NCI-H2029 (cell line): ENCODE data around the gene CACNA1C.

Experiments
- DNase-seq: peaks from one replicate; lab custom pipeline; 2025; lab: John Stamatoyannopoulos, UW

The CACNA1C gene

DNA sequence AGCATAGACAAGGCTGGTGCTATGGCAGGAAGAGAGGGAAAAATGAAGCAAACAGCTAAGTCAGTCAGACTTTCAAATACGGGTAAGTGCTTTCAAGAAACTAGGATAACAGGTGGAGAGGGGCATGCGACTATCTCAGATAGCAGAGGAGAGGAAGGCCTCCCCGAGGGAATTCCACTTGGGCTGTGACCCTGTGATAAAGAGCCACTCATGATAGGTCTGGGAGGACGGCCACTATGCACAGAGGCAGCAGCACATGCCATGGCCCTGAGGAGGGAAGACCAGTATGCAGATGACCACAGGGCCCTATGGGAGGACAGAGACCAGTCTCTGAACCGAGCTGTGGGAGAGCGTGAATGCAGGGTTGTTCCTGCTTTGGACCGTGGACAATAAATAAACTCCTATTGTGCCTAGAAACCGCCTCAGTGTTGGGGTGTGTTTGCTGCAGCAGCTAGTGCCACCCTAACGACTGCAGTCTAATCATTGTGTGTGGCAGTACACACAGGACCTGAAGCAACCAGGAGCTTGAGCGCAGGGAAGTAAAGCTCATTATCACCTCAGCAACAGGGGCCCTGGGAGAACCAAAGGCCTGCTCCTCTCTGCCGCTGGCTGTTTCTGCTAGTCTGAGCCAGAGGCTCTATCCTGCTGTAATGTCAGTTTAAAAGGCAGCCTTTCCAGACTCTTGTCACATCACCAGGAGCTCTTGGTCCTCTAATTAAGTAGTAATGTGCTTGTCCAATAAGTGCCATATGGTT is 119.1 kb downstream of the CACNA1C start:
- DNase-seq, result no peak

DNA sequence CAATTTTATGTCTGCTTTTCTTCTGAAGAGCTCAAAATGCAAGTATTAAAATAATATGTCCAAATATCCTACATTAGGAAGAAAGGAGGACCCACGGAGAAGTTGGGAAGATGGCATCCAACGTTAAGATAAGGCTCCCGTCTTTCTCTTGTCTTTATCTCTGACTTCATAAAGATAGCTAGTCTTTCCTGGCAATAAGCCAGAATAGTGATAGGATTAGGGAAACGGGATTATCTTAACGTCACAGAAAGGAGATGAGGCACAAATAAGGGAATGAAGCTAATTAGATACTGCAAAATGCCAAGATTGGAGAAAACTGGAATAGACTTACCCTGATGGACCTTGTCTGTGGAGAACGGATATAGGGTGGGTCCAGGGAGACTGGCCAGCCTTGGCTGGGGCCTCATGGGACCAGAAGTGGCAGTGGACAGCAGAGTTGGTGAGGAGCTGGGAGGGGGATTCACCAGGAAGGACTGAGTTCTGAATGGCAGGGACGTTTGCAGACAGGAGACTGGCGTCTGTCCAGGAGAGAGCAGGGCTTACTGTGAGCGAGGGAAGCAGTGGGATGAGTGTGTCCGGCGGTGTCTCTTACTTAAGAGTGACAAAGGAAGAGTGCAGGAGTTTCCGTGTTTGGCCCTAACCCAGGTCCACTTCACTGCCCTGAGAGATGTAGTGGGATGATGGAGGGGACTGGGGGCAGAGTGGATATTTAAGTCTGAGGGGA is 119.9 kb downstream of the CACNA1C start:
- no peak for DNase-seq

DNA sequence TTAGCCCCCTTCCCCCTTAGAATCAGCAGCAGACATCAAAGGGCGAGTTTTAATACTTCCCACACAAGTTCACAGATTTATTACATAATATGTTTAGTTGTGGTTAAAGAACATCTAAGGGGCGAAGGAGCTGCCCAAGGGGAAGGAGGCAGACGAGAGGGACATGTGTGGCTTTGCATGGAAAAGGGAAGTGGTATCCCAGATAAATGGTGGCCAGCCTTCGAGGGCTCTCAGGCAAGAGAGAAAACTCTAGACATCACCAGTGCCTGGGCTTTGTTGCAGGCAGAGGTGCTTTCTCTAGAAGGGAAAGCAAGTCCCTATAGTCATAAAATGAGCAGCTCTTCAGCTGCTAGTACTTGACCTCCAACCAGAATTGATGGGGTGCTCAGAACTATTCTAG is 121.2 kb downstream of the CACNA1C start:
- no peak for DNase-seq

- no peak for DNase-seq
Observed at GRCh38 chr12:2177003-2177402, 124.2 kb downstream of the CACNA1C start.

DNA sequence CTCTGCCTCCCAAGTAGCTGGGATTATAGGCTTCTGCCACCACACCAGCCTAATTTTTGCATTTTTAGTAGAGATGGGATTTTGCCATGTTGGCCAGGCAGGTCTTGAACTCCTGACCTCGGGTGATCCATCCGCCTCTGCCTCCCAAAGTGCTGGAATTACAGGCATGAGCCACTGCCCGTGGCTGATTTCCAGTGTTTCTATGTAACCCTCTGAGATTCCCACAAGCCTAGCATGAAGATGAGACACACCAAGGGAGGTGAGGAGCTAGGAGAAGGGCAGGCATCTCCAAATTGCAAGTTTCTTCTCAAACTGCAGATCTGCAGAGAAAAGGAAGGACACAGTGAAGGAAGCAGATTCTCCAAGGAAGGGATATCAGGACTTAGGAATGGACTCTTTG is 125.0 kb downstream of the CACNA1C start:
- no peak for DNase-seq

DNA sequence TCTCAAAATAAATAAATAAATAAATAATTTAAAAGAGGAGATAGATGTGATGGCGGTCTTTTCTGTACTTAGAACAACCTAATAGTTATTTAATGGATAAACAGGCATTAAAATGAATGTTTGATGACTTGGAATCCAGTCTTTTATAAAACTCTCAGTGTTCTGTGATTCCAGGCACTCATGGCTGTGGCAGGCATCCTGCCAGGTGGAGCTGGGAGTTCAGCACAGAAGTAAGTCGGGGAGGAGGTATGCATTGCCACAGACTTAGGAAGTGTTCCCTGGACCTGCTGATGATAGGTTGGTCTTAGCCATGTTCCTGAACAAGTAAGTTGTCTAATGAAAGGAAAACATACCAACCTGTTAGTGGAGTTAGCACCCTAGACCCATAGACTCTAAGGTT is 126.3 kb downstream of the CACNA1C start:
- no peak for DNase-seq

DNA sequence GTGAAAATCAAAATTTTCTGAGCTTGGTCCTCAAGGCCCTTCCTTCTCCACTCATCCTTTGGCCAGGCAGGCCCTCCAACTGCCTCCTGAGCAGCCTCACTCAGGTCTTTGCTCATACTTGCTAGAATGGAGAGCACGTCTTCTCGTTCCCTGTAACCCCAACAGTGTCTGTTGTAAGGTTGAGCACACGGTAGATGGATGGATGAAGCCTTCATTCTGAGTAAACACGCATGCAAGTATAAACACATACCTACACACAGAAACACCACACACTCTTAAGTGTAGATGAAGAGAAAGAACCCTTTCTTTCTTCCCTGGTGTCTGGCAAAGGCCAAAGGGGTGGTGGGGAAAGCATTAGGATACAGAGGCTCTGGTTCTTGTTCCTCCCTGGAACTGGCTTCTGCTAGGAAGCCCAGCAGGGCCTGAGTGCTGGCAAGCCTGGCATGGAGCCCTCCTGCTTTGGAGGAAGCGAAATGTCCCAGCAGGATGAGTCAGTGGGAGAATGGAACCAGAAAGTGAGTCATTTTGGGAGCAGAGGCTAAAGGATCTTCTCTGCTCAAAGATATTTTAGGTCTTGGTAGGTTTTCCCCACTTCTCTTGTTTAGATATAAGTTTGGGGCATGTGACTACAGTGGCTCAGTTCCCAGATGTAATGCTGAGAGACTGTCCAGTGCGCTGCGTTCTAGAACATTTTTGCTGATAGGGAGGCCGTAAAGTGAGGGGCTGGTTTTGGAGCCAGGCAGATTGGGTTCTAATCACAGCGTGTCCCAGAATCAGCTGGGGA is 127.4 kb downstream of the CACNA1C start:
- DNase-seq, result no peak

- DNase-seq, result no peak
Observed at GRCh38 chr12:2180737-2181082, 127.9 kb downstream of the CACNA1C start.

- DNase-seq, result no peak
Observed at GRCh38 chr12:2183556-2184541, 131.1 kb downstream of the CACNA1C start.

DNA sequence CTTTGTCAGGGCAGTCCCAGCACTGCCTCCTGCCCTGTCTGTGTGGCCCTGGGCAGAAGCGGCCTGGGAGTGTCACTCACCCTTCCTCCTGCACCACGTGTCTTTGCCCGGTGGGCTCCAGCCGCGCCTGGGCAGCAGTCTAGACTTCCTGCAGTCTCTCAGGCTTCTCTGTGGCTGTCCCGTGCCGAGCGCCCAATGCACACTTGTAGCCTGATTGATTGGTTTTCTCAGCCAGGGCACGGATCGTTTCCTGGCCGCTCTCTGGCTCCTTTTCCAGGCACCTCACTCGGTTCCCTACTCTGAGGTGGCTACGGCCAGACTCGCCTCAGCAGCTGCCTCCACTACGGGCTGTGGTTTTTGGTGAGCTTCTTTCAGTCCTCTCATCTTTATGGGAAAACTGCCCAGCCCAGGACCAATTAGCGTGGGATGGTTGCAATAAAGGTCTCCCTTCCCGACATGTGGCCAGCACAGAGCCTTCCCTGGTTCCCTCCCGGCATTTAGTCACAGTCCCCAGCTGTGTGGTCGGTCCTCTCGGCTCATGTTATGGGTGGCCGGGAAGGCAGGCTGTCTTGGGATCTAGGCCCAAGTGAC is 133.1 kb downstream of the CACNA1C start:
- no peak for DNase-seq

- no peak for DNase-seq
Observed at GRCh38 chr12:2187195-2187945, 134.6 kb downstream of the CACNA1C start.

DNA sequence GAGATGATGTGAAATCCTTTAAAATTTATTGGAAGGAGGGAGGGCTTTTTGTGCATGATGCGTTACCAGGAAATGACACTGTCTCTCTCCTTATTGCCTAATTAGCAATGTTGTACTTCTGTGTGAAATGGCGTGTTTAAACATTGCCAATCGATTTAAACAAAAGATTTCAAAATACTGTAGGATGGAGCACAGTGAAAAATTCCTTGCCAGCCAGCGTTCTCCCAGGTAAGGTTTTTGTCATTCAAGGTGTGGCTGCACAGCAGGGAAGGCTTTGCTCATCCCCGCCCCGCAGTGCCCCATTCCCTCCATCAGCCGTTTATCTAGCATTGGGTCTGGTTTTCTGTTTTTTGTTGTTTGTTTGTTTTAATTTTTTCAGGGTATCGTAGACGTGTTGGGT is 137.3 kb downstream of the CACNA1C start:
- no peak for DNase-seq

GRCh38 chr12:2190896-2191533 is 138.2 kb downstream of the CACNA1C start:
- no peak for DNase-seq

DNA sequence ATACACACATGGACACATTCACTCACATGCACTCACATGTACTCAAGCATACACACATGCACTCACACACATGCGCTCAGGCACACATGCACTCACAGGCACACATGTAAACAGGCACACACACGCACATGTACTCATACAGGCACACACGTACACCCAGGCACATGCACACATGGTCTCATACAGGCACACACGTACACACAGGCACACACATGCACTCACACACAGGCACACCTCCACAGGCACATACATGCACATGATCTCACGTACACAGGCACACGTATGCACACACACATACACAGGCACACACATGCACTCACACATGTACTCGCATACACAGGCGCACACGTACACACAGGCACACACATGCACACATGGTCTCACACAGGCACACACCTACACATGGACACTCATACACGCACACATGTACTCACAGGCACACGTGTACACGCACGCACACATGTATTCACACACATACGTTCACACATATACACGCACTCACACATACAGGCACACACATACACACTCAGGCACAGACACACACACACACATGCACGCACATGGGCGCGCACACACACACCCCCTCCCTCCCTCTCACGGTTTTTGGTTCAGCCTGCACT is 138.9 kb downstream of the CACNA1C start:
- DNase-seq, result no peak

DNA sequence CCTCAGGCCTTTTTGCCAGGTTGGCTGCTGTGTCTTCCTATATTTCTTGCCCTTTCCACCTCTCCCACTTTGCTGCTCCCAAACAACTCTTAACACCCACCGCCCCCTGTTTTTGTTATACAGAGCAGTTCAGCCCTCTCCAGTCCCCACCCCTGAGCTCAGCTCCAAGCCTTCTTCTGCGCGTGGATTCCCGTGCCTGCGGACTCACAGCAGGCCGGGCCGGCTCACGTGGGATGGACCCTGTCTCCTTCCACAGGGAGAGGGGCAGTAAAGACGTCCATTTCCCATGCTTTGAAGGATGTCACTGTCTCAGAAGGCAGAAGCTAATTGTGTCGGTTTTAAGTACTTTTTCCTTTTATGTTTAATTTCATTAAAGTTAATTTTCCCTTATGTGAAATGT is 139.4 kb downstream of the CACNA1C start:
- DNase-seq, result no peak

GRCh38 chr12:2194060-2194459 is 141.3 kb downstream of the CACNA1C start:
- no peak for DNase-seq

DNA sequence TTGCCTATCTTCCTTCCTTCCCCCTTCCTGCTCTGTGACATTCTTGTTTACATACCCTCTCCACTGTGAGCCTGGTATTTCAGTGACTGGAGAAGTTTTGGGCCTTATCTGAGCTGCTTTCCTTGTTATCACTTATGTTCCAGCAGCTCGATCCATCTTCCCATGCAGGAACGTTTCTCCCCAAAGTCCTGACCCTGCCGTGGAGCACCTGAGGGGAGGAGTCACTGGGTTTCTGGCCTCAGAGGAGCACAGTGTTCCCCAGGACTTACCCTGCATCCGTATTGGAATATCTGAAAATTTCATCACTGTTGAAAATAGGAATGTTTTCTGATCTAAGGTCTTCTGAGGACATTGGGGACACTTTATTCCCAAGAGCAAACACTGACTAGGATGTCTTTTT is 141.8 kb downstream of the CACNA1C start:
- no peak for DNase-seq

DNA sequence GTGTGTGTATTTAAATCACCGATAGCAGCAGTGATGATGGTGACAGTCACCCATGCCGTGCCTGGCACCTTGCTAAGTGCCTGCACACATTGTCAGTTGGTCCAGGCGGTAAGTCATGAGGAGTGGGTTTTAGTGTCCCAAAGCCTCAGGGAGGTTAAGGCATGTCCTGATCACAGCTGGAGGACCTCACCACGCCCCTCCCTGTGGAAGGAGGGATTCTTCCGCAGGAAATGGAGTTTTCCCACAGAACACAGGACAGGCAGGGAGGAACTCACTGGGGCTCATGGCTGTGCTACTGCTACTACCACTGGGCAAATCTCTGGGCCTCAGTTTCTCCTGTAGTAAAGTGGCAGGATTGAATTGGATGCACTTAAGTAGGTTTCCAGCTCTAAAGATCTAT is 142.3 kb downstream of the CACNA1C start:
- DNase-seq, result no peak

DNA sequence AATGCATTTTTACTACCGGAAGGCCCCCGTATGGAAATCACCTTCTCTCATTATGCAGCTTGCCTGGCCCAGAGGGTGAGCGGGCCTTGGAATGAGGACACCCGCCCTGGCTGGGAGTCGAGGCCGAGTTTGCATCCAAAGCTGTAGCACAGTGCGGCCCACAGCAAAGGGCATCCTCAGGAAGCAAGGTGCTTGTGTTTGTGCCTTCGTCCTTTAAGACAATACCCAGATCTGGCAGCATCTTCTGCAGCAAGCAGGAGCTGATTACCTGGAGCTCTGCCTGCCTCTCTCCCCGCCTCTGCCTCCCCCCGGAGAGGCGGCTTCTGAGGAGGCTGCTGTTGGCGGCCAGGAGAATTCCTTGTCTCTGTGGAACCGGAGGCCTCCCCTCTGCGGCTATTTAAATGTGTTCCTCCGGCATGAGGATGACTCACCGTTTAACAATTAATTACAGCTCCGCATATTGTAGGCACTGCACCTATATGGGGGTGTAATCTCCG is 145.3 kb downstream of the CACNA1C start:
- no peak for DNase-seq

DNA sequence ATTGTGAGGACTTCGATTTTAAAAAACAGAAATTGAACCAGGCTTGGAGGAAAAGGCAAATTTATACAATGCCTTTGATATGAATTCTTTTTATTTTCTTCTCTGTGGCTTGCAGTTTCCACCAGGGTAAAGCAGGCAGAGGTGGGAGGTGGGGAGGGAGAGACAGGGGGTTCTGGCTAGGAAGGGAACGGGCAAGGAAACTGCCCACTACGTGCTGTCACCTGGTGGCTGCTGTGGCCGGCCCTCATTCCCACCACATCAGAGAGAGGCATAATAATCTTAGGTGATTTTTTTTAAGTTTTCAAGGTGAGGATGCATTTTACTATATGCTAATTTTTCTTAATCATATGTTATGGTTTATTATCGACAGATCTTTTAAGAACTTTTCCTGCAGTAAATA is 145.8 kb downstream of the CACNA1C start:
- DNase-seq, result no peak
